Hindlimb muscle (tissue), 1 donor: ENCODE measurements around the gene PRKAR2B. TPM values are rescaled to one million over a fixed set of nuclear protein-coding genes. Genes with fewer than 3 reads are reported as not detected.
A peak's percentile ranks its signal among the peaks of the same experiment; 100 is the strongest.
"Not testable (repeated sequence)": the region's sequence is repeated elsewhere in the genome, so short reads cannot be mapped to it uniquely, and the experiment has no call there.

Experiments
- DNase-seq: peaks from one replicate; pipeline ENCODE4 v3.0.0-alpha.2; 2013
- polyA plus RNA-seq: library from polyadenylated mRNA; unstranded; fragments of 120-200 nt; gene quantifications from one replicate; pipeline ENCODE4 v1.2.1, GENCODE V29; 2013; ENCODE audit not compliant: insufficient read length

PRKAR2B gene
- polyA plus RNA-seq, 1 donor, result 6.4 TPM

DNA sequence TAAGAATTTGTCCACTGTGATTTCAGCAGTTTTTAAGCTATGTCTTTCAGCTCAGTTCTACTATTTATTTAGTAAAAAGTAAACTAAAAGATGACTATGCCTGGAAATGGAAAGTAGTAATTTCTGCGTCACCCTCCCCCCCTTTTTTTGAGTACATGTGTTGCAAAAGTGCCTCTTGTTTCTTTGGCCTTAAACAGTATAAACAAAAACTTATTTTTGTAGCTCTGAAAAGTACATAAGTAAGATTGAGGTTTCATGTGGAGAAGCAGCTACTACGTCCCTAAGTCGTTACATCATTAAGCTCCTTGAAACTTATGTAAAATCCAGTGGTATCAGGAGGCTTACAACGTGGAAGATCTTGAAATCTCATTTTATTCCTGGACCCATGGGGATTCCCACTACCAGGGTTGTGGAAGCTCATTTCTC, 78.0 kb downstream of the PRKAR2B start:
- no peak for DNase-seq

DNA sequence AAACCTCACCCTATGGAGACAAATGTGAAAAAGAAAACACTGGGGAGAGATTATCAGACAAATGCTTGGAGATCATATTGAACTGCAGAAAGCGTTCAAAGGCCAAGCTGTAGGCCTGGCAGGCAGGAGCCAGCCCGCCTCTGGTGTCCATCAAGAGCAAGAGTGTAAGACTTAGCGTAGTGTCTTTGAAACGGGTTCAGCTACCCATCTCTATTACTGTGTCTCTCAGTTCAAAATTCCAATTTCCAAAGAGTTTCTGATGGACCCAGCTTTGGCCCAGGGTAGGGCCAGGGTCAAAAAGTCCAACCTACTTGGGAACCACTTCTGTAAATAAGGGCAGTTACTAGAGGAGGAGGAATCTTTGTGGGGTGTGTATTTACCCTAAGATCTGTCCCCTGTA, 78.9 kb downstream of the PRKAR2B start:
- DNase-seq, result no peak

DNA sequence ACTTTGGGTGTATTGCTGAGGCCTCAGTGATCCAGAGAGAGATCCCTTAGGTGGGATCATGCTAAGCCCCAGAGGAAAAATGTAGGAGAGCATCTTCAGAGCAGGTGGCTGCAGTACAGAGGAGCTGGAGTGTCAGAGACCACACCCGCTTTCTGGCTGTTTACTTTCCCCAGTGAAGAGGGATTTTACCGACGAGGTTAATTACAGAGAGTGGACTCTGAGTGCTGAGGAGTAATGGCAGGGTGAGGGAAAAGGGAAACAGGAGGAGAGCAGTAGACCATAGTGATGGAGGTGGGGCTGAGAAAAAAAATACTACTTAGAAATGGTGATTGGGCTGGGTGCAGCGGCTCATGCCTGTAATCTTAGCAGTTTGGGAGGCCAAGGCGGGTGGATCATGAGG, 81.0 kb downstream of the PRKAR2B start:
- no peak for DNase-seq

DNA sequence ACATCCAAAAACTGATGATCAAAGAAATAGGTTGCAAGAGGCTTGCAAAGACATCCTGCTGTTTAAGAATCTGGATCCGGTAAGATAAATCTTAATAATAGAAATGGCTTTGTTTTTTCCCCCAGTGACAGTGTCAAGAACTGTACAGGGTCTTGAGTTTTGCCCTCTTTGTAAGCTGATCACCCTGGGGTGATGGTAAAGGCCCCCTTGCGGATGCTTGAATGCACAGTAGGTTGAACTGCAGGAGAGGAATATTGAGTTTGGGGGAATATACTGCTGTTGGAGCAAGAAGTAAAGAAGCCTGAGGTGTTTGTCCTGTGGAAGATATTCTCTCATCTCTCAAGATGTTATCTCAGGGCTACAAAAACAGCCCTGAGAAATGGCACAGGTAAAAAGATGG, 83.7 kb downstream of the PRKAR2B start:
- no peak for DNase-seq

DNA sequence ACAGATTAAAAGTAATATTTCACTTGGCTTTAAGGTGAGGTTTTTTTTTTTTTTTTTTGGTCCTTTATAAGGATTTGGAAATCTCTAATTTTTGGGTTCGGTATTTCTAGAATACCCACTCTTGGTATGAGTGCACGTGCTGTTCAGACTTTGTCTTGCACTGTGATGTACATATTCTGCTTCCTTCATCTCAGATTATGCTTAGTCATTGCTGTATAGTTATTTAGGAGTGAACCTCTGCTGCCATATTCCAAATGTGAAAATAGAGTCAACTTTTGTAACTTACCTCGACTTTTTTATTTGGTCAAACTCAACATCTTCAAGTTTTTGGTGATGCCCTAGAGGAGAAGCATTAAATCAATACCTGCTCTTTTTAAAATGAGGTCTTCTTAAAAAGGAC, 84.2 kb downstream of the PRKAR2B start:
- no peak for DNase-seq

DNA sequence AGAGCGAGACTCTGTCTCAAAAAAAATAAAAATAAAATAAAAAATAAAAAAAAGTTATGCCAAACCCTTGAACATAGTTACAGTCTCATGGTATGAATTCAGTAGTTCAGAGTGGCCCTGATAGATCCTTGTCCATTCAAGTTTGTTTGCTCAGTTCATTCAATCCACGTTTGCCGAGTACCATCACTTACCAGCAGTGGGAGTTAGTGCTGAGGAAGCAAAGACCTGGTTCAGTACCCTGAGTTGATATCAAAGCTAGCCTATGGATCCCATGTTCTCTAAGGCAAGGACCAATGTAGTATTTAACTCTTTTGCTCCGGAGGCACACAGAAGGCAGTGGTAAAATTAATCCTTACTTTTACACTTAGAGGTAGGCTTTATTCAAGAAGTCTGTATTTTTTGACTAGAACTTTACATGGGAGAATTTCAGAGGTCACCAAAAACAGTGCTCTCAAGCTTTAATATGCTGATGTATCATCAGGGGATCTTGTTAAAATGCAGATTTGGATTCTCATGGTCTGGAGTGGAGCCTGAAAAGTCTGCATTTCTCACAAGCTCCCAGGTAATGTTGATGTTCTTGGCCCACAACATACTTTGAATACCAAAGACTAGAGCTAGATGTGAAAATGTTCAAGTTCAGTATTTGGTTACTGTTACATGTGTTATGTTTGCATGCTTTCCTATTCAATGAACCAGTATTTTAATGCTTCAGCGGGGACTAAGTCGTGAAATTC, 86.1 kb downstream of the PRKAR2B start:
- DNase-seq, result no peak

DNA sequence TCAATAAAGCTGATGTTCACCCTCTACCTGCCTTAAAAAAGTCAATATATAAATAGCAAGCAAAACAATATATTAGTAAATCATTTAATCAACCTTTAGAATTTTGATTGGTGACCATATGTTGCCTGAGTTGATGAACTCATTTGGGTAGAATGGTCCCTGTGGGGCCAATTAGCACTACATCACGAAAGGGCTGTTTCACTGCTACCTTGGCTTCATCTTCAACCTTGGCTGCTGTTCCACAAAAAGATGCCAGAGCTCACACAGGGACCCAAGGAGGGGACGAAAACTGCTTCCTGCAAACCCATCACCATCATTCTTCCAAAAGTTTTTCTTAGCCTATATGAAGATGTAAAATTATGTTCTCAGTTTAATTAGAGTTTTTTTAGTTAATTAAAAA, 88.9 kb downstream of the PRKAR2B start:
- DNase-seq, result no peak

DNA sequence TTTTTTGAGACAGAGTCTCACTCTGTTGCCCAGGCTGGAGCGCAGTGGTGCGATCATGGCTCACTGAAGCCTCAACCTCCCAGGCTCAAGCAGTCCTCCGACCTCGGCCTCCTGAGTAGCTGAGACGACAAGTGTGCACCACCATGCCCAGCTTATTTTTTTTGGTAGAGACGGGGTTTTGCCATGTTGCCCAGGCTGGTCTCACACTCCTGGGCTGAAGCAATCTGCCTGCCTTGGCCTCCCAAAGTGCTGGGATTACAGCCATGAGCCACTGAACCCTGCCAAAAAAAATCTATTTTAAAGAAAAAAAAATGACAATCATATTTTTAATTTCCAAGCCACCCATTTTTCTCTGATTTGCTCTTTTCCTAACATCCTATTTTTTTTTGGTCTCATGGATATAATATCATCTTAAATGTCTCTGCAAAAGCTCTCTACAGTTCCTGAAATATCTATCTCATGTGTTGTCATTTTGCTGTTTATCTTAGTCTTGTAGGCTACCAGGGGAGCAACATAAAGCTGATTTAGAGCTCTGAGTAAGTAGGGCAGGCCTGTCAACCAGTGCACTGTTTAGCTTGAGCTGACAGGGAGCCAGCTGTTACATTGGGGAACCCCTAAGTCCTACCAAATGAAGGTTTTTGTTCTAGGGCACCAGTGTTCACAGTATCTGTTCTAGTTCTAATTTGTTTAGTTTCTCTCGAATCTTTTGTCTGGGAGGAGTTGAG, 94.4 kb downstream of the PRKAR2B start:
- DNase-seq, result no peak

DNA sequence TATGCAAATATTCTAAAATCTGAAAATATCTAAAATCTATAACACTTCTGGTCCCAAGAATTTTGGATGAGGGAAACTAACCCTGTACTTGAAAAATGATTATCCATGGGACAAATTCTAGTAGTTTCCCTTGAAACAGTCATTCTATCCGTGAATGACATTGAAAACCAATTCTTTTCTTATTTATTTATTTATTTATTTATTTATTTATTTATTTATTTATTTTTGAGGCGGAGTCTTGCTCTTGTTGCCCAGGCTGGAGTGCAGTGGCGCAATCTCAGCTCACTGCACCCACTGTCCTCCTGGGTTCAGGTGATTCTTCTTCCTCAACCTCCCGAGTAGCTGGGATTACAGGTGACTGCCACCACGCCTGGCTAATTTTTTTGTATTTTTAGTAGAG, 99.4 kb downstream of the PRKAR2B start:
- not testable (repeated sequence) for DNase-seq

DNA sequence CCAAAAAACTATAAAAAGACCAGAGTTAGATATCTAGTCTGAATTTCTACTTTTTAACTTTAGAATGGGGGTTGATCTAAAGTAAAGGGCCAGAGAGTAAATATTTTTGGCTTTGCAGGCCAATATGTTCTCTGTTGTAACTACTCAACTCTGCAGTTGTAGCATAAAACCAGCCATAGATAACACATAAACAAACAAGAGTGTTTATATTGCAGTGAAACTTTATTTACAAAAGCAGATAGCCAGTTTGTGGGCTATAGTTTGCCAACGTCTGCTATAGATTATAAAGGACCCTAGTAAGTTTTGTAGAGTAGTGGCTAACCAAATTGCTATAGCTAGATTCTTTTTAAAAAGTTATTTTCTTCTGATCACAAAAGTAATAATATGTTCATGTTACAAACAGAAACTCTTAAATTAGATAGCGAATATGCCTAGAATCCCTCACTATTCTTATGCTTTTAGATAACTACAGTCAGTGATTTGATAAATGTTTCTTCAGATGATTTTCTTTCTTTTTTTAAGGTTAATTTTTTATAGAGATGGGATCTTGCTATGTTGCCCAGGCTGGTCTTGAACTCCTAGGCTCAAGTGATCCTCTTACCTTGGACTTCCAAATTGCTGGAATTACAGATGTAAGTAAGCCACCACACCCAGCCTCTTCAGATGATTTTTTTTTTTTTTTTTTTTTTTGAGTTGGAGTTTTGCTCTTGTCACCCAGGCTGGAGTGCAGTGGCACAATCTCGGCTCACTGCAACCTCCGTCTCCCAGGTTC, 100.7 kb downstream of the PRKAR2B start:
- no peak for DNase-seq

DNA sequence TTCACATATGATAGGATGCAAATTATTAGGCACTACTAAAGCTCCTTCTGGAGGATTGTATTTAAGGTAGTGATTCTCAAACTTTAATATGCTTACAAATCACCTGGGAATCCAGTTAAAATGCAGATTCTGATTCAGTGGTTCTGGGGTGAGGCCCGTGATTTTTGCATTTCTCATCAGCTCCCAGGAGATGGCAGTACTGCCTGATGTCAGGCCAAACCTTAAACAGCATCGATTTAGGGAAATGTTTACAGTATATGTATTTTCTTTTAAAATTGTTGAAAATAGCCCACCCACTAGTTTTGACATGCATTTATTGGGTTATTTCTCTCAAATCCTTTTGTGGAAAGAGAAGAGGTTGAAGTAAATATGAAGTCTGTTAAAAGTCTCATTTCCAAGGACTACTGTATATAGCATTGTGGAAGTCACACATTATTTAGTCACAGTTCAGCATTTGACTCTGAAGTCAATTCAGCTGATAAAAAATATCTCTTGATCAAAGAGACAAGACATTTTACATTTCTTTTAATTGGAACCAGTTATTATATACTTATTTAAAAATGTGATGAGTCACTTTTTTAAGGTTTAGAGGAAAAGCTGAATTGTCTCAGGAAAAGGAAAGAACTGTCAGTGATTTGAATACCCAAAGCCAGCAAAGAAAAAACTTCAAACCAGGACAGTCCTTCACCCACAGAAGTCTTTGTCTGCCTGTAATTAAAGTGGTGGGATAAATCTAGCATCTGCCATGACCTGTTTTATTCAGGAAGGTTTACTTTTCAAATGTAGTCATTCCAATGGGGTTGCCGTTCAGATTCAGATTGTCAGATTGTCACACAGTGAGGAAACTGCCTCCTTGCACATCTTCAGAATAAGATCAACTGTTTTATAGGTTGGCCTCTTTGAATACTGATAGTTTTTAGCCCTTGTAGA, 103.2 kb downstream of the PRKAR2B start:
- DNase-seq, result peak; percentile 22

DNA sequence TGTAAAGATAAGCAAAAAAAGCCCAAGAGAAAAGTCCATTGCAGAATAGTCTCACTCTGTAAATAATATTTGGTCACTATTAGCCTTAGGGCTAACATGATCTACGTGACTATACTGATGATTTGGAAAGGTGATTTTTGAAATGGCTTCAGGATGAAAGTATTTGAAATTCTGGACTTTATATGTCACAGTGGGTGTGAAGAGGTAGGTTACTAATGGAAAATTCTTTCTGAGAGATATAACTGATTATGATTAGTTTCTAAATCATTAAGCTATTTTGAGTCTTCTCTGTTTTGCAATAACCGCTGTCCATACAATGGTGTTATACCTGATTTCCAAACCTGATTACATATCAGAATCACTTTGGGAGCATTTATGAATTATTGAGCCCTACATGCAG, 104.2 kb downstream of the PRKAR2B start:
- no peak for DNase-seq

DNA sequence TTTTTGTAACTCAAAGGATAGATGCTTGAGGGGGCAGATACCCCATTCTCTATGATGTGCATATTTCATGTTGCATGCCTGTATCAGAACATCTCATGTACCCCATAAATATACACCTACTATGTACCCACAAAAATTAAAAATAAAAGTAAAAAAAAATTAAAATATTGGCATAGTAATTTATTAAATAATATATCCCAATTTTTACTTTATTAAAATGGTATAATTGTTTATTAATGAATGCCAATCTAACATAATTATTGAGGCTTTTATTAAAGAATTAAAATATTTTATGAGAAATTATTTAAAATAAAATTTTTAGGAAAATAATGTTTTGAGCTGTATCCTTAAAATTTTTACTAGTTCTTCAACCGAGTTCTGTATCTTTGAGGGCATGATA, 105.4 kb downstream of the PRKAR2B start:
- no peak for DNase-seq

DNA sequence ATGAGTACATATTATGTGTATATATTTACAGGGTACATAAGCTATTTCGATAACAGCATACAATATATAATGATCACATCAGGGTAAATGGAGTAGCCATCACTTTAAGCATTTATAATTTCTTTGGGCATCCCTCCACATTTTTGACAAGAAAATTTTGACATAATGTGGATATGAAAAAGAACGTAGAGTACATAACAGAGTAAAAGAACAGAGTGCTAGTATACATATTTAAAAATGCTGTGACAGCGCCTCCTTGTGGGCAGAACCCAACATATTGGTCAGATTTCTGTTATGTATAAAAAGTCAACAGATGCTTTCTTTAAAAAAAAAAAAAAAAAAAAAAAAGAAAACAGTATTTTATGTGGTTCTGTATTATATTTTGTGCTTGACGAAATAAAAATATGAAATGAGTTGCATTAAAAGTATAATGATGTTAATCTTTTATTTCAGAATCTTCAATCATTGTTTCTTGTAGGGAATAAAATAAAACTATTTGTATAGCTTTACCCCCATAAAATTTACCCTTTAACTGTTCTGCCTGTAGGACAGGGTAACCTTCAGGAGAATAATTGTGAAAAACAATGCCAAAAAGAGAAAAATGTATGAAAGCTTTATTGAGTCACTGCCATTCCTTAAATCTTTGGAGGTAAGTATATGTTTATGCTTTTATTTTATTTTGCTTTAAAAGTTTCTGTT, 106.0 kb downstream of the PRKAR2B start:
- DNase-seq, result peak; percentile 76

DNA sequence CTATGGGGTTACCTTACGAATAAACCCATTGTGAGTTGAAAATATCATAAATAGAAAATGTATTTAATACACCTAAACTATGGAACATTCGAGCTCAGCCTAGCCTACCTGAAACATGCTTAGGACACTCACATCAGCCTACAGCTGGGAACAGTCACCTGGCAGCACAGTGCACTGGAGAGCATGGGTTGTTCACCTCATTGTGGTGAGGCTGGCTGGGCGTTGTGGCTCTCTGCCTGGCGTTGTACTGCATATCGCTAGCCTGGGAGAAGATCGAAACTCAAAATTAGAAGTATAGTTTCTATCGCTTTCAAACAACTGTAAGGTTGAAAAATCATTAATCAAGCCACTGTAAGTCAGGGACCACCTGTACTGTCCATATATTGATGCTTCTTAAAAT, 107.0 kb downstream of the PRKAR2B start:
- no peak for DNase-seq

DNA sequence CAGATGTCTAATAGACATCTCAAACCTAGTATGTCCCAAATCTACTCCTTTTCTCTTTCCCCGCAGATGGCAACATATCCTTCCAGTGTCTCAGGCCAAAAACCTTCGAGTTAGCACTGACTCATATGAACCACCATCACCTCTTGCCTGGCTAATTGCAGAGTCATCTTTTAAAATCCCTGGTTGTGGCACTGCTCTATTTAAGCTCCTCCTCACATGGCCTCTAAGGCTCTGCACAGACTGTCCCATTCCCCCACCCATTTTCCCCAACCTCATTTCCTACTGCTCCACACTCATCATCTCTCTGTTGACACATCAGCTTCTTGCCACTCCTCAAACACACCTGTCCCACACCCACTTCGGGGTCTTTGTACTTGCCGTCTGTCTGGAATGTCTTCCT, 107.5 kb downstream of the PRKAR2B start:
- DNase-seq, result no peak

DNA sequence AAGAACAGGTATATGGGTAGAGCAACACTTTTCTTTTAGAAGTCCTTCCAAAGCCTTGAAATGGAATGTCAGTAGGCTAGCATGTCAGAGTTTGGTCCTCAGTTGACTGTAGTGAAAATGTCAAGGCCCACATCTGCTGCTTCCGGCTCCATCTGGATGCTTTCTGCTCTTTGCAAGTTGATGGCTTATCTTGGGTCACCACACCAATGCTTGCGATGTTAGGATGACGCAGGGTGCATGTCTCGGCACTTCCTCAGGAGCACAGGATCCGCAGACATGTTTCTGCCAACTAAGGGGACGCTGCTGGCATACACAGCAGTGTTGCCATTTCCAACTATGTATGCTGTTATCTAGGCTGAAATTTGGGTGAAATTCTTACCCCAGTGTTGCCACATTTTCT, 110.3 kb downstream of the PRKAR2B start:
- no peak for DNase-seq

DNA sequence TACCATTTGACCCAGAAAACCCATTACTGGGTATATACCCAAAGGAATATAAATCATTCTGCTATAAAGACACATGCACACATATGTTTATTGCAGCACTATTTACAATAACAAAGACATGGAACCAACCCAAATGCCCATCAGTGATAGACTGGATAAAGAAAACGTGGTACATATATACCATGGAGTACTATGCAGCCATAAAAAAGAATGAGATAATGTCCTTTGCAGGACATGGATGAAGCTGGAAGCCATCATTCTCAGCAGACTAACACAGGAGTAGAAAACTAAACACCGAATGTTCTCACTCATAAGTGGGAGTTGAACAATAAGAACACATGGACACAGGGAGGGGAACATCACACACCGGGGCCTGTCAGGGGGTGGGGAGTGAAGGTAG, 111.2 kb downstream of the PRKAR2B start:
- not testable (repeated sequence) for DNase-seq

DNA sequence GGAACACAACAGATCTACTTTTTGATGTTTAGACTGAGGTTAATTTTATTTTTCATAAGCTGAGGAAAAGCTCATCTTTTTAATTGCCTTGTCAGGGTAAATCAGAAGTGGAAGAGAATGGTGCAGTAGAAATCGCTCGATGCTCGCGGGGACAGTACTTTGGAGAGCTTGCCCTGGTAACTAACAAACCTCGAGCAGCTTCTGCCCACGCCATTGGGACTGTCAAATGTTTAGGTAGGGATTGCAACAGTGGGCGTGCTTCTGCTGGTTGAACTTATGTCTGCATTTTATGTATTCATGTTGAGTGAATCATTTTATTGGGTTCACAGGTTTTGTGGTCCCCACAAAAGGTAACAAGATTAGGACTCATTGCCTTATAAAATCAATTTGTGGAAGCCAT, 112.6 kb downstream of the PRKAR2B start:
- no peak for DNase-seq

DNA sequence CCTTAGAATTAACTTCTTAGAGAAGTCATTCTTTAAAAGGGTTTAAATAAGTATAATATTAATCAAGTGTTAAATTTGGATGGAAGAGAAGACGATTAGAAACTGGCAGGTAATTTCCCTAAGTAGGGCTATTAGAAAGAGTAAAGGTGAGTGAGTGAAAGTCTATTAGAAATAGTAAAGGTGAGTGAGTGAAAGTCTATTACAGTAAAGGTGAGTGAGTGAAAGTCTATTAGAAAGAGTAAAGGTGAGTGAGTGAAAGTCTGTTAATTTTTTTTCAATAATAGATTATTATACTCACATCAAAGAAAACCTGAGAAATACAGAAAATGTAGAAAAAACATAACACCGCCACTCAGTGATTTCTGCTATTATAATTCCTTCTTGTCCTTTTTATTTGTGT, 113.5 kb downstream of the PRKAR2B start:
- DNase-seq, result no peak

DNA sequence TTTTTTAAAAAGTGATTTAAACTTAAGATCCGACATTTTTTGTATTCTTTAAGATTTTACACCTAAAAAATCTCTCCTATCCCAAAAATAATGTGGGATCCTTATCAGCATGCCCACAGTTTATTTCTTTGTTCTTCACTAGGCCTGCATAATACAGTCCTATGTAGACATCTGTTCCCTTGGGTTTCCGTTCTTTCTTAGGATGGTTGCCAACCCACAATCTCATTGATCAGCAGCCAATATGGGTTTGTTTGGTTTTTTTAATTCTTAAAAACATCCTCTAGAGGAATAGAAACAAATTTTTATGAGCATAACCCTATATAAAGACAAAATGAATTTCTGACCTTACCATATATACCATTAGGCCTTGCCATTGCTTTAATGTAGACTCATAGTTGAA, 115.9 kb downstream of the PRKAR2B start:
- no peak for DNase-seq

DNA sequence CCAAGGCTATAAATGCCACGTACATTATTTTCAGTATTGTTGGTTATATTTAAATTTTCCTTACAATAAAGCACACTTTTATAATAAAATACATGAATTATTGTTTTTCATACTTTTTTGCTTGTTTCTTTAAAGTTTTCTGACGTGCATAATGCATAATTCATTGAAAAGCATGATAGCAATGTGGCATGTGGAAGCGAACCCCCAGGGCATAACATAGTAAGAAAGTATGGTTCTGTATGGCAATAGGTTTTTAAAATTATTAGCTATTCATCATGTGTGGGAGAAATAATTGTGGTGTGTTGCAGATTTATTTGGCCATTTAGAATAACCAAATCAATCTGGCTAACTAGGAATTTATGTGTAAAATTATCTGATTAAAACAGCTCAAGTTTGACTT, 116.9 kb downstream of the PRKAR2B start:
- DNase-seq, result no peak
